Fibroblast of villous mesenchyme (primary cell): ENCODE measurements around the gene CCDC57. TPM values are rescaled to one million over a fixed set of nuclear protein-coding genes. Genes with fewer than 3 reads are reported as not detected.

ENCODE experiments used
- DNase-seq: peaks from one replicate; pipeline ENCODE4 v3.0.0-alpha.2; 2010; ENCODE audit warnings: low read depth
- H3K4me3 ChIP-seq: 2 replicates; pipeline ENCODE4 v1.5.1; 2011; ENCODE audit warnings: low read depth, mild to moderate bottlenecking, low read length
- total RNA-seq: library from RNA; depleted of rRNA; stranded (reverse); fragments of >200 nt; gene quantifications from 2 replicates; pipeline ENCODE4 v1.2.3, GENCODE V29; 2012
- TF ChIP-seq, protein P1 (sequence below): IDR thresholded peaks from 2 replicates; pipeline ENCODE4 v1.5.1; 2012; ENCODE audit warnings: low read depth, mild to moderate bottlenecking, low read length; ENCODE audit not compliant: insufficient read depth

CCDC57 gene
- total RNA-seq, 1 donor: 19.9 TPM

DNA sequence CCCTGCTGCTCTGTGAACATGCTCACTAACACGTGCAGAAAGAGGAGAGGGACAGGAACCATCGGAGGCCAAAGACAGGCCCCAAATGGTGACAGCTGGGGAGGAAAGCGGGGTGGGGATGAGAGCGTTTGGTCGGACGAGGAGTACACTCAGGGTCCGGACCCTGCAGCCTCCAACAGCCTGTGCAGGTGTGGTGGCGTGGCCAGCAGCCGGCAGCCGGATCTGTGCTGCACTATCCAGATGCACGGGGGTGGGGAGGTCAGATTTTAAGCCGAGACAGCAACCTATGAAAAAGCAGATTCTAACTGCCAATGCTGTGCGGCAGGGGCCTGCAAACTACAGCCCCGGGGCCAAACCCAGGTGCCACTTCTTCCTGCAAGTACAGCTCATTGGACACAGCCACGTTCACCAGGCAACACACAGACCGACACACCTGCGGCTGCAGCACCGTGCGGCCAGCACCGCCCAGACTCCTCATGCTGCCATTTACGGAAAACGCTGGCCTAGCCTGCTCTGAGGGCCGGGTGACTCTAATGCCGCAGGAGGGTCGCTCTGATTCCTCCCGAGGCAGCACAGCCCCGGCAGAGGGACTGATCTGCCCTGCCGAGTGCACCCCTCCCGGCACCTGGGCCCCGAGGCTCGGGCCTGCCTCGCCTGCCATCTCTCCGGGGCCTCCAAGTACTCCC lies 37.4 kb upstream of the CCDC57 start:
- no peak overlapping the region for H3K4me3 ChIP-seq
- TF ChIP-seq, protein P1, sequence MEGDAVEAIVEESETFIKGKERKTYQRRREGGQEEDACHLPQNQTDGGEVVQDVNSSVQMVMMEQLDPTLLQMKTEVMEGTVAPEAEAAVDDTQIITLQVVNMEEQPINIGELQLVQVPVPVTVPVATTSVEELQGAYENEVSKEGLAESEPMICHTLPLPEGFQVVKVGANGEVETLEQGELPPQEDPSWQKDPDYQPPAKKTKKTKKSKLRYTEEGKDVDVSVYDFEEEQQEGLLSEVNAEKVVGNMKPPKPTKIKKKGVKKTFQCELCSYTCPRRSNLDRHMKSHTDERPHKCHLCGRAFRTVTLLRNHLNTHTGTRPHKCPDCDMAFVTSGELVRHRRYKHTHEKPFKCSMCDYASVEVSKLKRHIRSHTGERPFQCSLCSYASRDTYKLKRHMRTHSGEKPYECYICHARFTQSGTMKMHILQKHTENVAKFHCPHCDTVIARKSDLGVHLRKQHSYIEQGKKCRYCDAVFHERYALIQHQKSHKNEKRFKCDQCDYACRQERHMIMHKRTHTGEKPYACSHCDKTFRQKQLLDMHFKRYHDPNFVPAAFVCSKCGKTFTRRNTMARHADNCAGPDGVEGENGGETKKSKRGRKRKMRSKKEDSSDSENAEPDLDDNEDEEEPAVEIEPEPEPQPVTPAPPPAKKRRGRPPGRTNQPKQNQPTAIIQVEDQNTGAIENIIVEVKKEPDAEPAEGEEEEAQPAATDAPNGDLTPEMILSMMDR: no peak
- no peak for DNase-seq

DNA sequence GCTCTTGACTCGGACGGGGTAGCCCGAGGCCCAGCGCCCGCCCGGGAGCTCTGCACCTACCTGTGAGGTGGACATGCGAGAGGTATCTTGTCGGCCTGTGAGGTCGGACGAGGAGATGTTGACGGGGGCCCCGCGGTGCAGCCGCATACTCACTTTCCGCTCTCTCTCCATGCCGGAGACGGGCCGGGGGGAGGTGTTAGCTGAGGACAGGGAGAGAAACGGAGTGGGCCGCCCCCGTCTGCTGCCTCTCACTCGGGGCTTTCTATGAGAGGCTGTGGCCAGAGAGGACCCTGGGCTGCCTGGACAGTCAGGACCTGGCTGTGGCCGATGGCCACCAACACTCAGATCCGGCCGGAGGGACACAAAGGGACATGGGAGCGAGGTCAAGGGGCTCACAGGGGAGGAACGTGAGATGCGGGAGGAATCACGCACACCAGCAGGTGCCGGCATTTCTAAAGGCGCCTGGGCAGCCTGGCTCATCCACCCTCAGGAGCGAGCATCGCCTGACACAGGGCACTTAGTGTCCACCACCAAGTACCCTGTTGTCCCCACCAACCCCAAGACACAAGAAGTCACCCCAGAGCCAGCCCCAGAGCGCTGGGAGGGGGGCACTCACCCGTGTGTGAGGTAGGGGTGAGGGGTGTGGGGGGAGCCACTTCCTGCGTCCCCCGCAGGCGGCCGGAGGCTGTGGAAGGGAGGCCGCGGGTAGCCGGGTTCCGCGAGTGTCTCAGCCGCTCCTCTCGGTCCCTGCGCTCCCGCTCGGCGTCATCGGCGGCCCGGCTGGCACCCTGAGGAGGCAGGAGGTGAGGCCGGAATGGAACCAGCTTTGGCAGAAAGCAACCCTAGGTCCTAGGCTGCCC lies 36.4 kb upstream of the CCDC57 start:
- TF ChIP-seq, protein P1: no peak
- no peak for DNase-seq
- no peak overlapping the region for H3K4me3 ChIP-seq

DNA sequence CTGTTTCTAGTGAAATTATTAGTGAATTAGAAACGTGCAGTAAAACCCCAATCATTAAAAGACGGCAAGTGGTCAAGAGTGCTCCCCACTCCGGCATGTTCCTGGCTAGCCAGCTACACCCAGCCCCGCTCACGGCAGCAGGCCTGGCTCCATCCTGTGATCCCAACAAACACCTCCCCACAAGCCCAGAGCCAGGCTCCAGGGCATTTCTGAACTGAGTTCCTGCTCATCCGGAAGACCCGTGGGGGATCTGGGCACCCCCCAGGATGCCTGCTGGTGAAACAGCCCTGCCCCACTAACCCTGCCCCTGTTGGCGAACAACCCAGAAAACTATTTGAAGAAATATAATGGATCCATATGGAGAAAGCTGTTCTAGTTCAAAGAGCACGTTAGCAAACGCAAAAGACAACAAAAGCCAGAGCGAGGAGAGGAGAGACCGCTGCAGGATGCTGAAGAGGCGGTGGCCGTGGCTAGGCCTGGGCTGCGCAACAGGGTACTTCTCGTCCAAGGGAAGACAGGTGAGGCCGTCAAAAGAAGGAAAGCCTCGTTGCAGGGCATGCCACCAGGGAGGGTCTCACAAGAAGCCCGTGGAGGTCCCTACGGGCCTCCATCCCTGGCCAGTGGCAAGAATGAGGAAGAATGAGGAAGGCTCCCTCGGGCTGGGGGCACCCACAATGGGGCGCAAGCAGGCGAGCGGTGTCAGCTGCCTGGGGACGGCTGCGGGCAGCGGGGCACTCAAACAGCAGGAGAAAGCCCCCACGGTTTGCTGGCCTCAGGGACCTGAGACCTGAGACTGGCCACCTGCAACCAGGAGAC lies 35.4 kb upstream of the CCDC57 start:
- TF ChIP-seq, protein P1: no peak
- no peak overlapping the region for H3K4me3 ChIP-seq
- no peak for DNase-seq

- no peak for DNase-seq
- TF ChIP-seq, protein P1: no peak
- H3K4me3 ChIP-seq: no peak overlapping the region
Measured at GRCh38 chr17:82247182-82247823, 34.7 kb upstream of the CCDC57 start.

DNA sequence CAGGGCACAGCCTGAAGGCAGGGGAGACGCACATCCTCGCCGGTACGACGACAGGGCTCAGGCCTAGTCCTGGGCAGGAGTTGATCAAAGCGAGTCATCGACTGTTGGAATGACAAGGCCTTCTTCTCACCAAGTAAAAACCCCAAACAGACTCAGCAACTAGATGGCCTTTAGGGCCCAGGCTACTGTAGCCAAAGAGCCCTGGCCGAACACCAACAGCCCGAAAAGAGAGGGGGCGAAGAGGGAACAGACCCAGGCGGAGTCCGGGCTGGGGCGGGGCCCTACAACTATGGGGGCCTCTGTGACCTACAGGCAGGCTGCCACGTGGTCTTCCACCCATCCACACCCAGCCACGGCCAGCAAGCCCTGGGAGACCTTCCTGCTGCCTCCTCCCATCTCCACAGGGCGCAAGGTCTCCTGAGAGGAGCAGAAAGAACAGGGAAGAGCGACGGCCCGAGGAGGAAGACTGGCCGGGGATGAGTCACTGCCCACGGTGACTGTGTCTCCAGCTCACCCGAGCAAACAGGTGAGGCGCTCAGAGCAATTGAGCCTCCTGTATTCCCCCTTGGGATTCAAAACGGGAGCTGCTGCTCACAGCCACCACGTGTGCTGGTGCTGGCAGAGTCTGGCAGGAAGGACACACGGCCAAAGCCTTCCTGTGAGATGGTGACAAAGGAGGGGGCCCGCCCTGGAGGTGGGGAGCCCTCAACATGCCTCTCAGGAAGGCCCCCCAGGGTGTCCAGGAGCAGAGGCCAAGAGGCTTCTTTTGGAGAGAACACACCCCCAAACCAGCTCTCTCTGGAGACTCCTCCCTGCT lies 33.9 kb upstream of the CCDC57 start:
- TF ChIP-seq, protein P1: no peak
- DNase-seq: peak; percentile 65
- no peak overlapping the region for H3K4me3 ChIP-seq

GRCh38 chr17:82246040-82246364 lies 33.4 kb upstream of the CCDC57 start:
- TF ChIP-seq, protein P1: no peak

More at GRCh38 chr17:82246040-82246364, 33.4 kb upstream of the CCDC57 start:
- no peak for DNase-seq
- no peak overlapping the region for H3K4me3 ChIP-seq
